ENCODE data around the gene INSIG2. TPM values are rescaled to one million over a fixed set of nuclear protein-coding genes. Genes with fewer than 3 reads are reported as not detected.
A peak's percentile ranks its signal among the peaks of the same experiment; 100 is the strongest.

Gene INSIG2
- total and polyA plus RNA-seq, 3 experiments from 2014 or later: 13.4 to 22.1 (median 16.9) TPM

- Histone ChIP-seq H3K4me1 (ENCODE audit: insufficient read depth, low read length) (no peaks in the 10 kb centered on the region), H3K9me3 (ENCODE audit: low read length) (no peaks in the 10 kb centered on the region), H3K27me3 (ENCODE audit: insufficient read depth, low read length, poor library complexity, severe bottlenecking) (peaks cover 10% of the 10 kb centered on the region), H3K36me3 (ENCODE audit: insufficient read depth, low read length) (no peaks in the 10 kb centered on the region), H3K4me3 (ENCODE audit: low read length) (no peak overlapping the region), H3K27ac (ENCODE audit: low read depth, low read length) (no peak overlapping the region)
- Mint-ChIP-seq H3K27ac (peak overlapping the region in 1 of 8 donors; percentile 12), H3K4me3 (no peak overlapping the region), H3K4me1 (peaks cover 0 to 5% (median 4%) of the 10 kb centered on the region in 3 donors), H3K27me3 (peaks cover 26 to 39% of the 10 kb centered on the region in 2 donors), H3K36me3 (no peaks in the 10 kb centered on the region), H3K9me3 (no peaks in the 10 kb centered on the region)
- CTCF ChIA-PET: no interaction called here
- POLR2A ChIA-PET: no interaction called here
- DNase-seq: no peak
These were observed 40.6 kb downstream of the INSIG2 start for GRCh38 chr2:118128826-118129225.

- Histone ChIP-seq H3K4me1 (ENCODE audit: insufficient read depth, low read length) (no peaks in the 10 kb centered on the region), H3K9me3 (ENCODE audit: low read length) (no peaks in the 10 kb centered on the region), H3K27me3 (ENCODE audit: insufficient read depth, low read length, poor library complexity, severe bottlenecking) (peaks cover 5% of the 10 kb centered on the region), H3K36me3 (ENCODE audit: insufficient read depth, low read length) (no peaks in the 10 kb centered on the region), H3K27ac (ENCODE audit: low read depth, low read length) (no peak overlapping the region), H3K4me3 (ENCODE audit: low read length) (no peak overlapping the region)
- Mint-ChIP-seq H3K4me1 (peaks cover 0 to 5% (median 4%) of the 10 kb centered on the region in 3 donors), H3K27me3 (peaks cover 26 to 40% of the 10 kb centered on the region in 2 donors), H3K9me3 (peaks cover 0 to 2% (median 0%) of the 10 kb centered on the region in 5 donors), H3K4me3 (no peak overlapping the region), H3K27ac (no peak overlapping the region), H3K36me3 (no peaks in the 10 kb centered on the region)
- POLR2A ChIA-PET: no interaction called here
- DNase-seq: no peak
- CTCF ChIA-PET: no interaction called here
These were observed 42.1 kb downstream of the INSIG2 start for GRCh38 chr2:118130385-118130784.

GRCh38 chr2:118131771-118132170 is 43.5 kb downstream of the INSIG2 start:
- Histone ChIP-seq H3K36me3 (ENCODE audit: insufficient read depth, low read length) (no peaks in the 10 kb centered on the region), H3K4me3 (ENCODE audit: low read length) (no peak overlapping the region), H3K4me1 (ENCODE audit: insufficient read depth, low read length) (no peaks in the 10 kb centered on the region), H3K9me3 (ENCODE audit: low read length) (no peaks in the 10 kb centered on the region), H3K27me3 (ENCODE audit: insufficient read depth, low read length, poor library complexity, severe bottlenecking) (no peaks in the 10 kb centered on the region), H3K27ac (ENCODE audit: low read depth, low read length) (no peak overlapping the region)
- no peak overlapping the region for H3K4me3 Mint-ChIP-seq
- peaks cover 0 to 2% (median 0%) of the 10 kb centered on the region in 5 donors for H3K9me3 Mint-ChIP-seq
- ChIA-PET POLR2A (no interaction called here), CTCF (no interaction called here)
- H3K27me3 Mint-ChIP-seq: peaks cover 20 to 38% of the 10 kb centered on the region in 2 donors
- no peak overlapping the region for H3K27ac Mint-ChIP-seq
- H3K4me1 Mint-ChIP-seq: peaks cover 0 to 5% (median 4%) of the 10 kb centered on the region in 3 donors
- no peak for DNase-seq
- no peaks in the 10 kb centered on the region for H3K36me3 Mint-ChIP-seq

- no peaks in the 10 kb centered on the region for H3K4me1 ChIP-seq (ENCODE audit: insufficient read depth, low read length)
- no peaks in the 10 kb centered on the region for H3K36me3 ChIP-seq (ENCODE audit: insufficient read depth, low read length)
- Mint-ChIP-seq H3K4me1 (peaks cover 0 to 5% (median 4%) of the 10 kb centered on the region in 3 donors), H3K4me3 (no peak overlapping the region), H3K27ac (no peak overlapping the region), H3K27me3 (peaks cover 11 to 19% of the 10 kb centered on the region in 2 donors), H3K9me3 (peaks cover 0 to 2% (median 0%) of the 10 kb centered on the region in 5 donors), H3K36me3 (no peaks in the 10 kb centered on the region)
- no peak overlapping the region for H3K27ac ChIP-seq (ENCODE audit: low read depth, low read length)
- ChIA-PET CTCF (no interaction called here), POLR2A (no interaction called here)
- no peak for DNase-seq
- no peak overlapping the region for H3K4me3 ChIP-seq (ENCODE audit: low read length)
- no peaks in the 10 kb centered on the region for H3K27me3 ChIP-seq (ENCODE audit: insufficient read depth, low read length, poor library complexity, severe bottlenecking)
- H3K9me3 ChIP-seq (ENCODE audit: low read length): no peaks in the 10 kb centered on the region
These were observed 45.6 kb downstream of the INSIG2 start for GRCh38 chr2:118133916-118134315.

- Mint-ChIP-seq H3K27me3 (peaks cover 5 to 18% of the 10 kb centered on the region in 2 donors), H3K4me3 (no peak overlapping the region), H3K27ac (no peak overlapping the region), H3K9me3 (peaks cover 0 to 2% (median 0%) of the 10 kb centered on the region in 5 donors), H3K4me1 (peaks cover 0 to 5% (median 4%) of the 10 kb centered on the region in 3 donors), H3K36me3 (no peaks in the 10 kb centered on the region)
- Histone ChIP-seq H3K4me3 (ENCODE audit: low read length) (no peak overlapping the region), H3K27me3 (ENCODE audit: insufficient read depth, low read length, poor library complexity, severe bottlenecking) (no peaks in the 10 kb centered on the region), H3K36me3 (ENCODE audit: insufficient read depth, low read length) (no peaks in the 10 kb centered on the region), H3K9me3 (ENCODE audit: low read length) (no peaks in the 10 kb centered on the region), H3K27ac (ENCODE audit: low read depth, low read length) (no peak overlapping the region), H3K4me1 (ENCODE audit: insufficient read depth, low read length) (no peaks in the 10 kb centered on the region)
- ChIA-PET CTCF (no interaction called here), POLR2A (no interaction called here)
- no peak for DNase-seq
These were observed 46.4 kb downstream of the INSIG2 start for GRCh38 chr2:118134650-118135049.

GRCh38 chr2:118145207-118145606 is 56.9 kb downstream of the INSIG2 start:
- peaks cover 0 to 4% (median 0%) of the 10 kb centered on the region in 3 donors for H3K36me3 Mint-ChIP-seq
- CTCF ChIA-PET: no interaction called here
- H3K9me3 Mint-ChIP-seq: peaks cover 0 to 2% (median 0%) of the 10 kb centered on the region in 5 donors
- Histone ChIP-seq H3K4me3 (ENCODE audit: low read length) (no peak overlapping the region), H3K9me3 (ENCODE audit: low read length) (no peaks in the 10 kb centered on the region), H3K4me1 (ENCODE audit: insufficient read depth, low read length) (no peaks in the 10 kb centered on the region), H3K27ac (ENCODE audit: low read depth, low read length) (no peak overlapping the region), H3K36me3 (ENCODE audit: insufficient read depth, low read length) (no peaks in the 10 kb centered on the region), H3K27me3 (ENCODE audit: insufficient read depth, low read length, poor library complexity, severe bottlenecking) (no peaks in the 10 kb centered on the region)
- H3K4me3 Mint-ChIP-seq: no peak overlapping the region
- no peak for DNase-seq
- POLR2A ChIA-PET: no interaction called here
- H3K4me1 Mint-ChIP-seq: no peaks in the 10 kb centered on the region
- peaks cover 18 to 45% of the 10 kb centered on the region in 2 donors for H3K27me3 Mint-ChIP-seq
- no peak overlapping the region for H3K27ac Mint-ChIP-seq

- ChIA-PET POLR2A (no interaction called here), CTCF (no interaction called here)
- H3K4me3 Mint-ChIP-seq: no peak overlapping the region
- Histone ChIP-seq H3K4me1 (ENCODE audit: insufficient read depth, low read length) (no peaks in the 10 kb centered on the region), H3K36me3 (ENCODE audit: insufficient read depth, low read length) (no peaks in the 10 kb centered on the region), H3K27me3 (ENCODE audit: insufficient read depth, low read length, poor library complexity, severe bottlenecking) (no peaks in the 10 kb centered on the region), H3K4me3 (ENCODE audit: low read length) (no peak overlapping the region), H3K9me3 (ENCODE audit: low read length) (no peaks in the 10 kb centered on the region), H3K27ac (ENCODE audit: low read depth, low read length) (no peak overlapping the region)
- DNase-seq: no peak
- peaks cover 0 to 2% (median 0%) of the 10 kb centered on the region in 5 donors for H3K9me3 Mint-ChIP-seq
- peaks cover 18 to 45% of the 10 kb centered on the region in 2 donors for H3K27me3 Mint-ChIP-seq
- peaks cover 0 to 4% (median 0%) of the 10 kb centered on the region in 3 donors for H3K36me3 Mint-ChIP-seq
- peak overlapping the region in 2 of 8 donors; percentile 2 to 48 for H3K27ac Mint-ChIP-seq
- no peaks in the 10 kb centered on the region for H3K4me1 Mint-ChIP-seq
These were observed 57.5 kb downstream of the INSIG2 start for GRCh38 chr2:118145806-118146205.

- Histone ChIP-seq H3K36me3 (ENCODE audit: insufficient read depth, low read length) (no peaks in the 10 kb centered on the region), H3K27ac (ENCODE audit: low read depth, low read length) (no peak overlapping the region), H3K4me3 (ENCODE audit: low read length) (no peak overlapping the region), H3K9me3 (ENCODE audit: low read length) (no peaks in the 10 kb centered on the region), H3K4me1 (ENCODE audit: insufficient read depth, low read length) (no peaks in the 10 kb centered on the region), H3K27me3 (ENCODE audit: insufficient read depth, low read length, poor library complexity, severe bottlenecking) (no peaks in the 10 kb centered on the region)
- H3K4me3 Mint-ChIP-seq: no peak overlapping the region
- H3K4me1 Mint-ChIP-seq: no peaks in the 10 kb centered on the region
- peaks cover 0 to 2% (median 0%) of the 10 kb centered on the region in 5 donors for H3K9me3 Mint-ChIP-seq
- ChIA-PET POLR2A (no interaction called here), CTCF (no interaction called here)
- H3K27ac Mint-ChIP-seq: no peak overlapping the region
- H3K27me3 Mint-ChIP-seq: peaks cover 18 to 45% of the 10 kb centered on the region in 2 donors
- DNase-seq: no peak
- H3K36me3 Mint-ChIP-seq: peaks cover 0 to 4% (median 0%) of the 10 kb centered on the region in 3 donors
These were observed 58.3 kb downstream of the INSIG2 start for GRCh38 chr2:118146315-118147283.
